HG02759 (cell line): ENCODE measurements around the gene P2RY4.
"Not testable (repeated sequence)": the region's sequence is repeated elsewhere in the genome, so short reads cannot be mapped to it uniquely, and the experiment has no call there.

ENCODE experiments used
- ATAC-seq: cut with Tn5 transposase; IDR thresholded peaks from one replicate; pipeline ENCODE4 v1.9.1; 2021; ENCODE audit warnings: mild to moderate bottlenecking, moderate library complexity; ENCODE audit not compliant: unreplicated experiment

The P2RY4 gene

GRCh38 chrX:70260104-70260503, at the start of gene P2RY4:
Gene P2RY4 (minus strand): TSS chrX:70260204. CDS start chrX:70259624, 580 bp downstream.
- no peak for ATAC-seq

- ATAC-seq, result no peak
Observed at GRCh38 chrX:70301716-70302115, 41.7 kb upstream of the P2RY4 start.

GRCh38 chrX:70293621-70294020, 33.6 kb upstream of the P2RY4 start:
- no peak for ATAC-seq

- ATAC-seq, result no peak
Observed at GRCh38 chrX:70292788-70293187, 32.8 kb upstream of the P2RY4 start.

GRCh38 chrX:70289793-70290770, 30.1 kb upstream of the P2RY4 start, which contains the start of the genes KIF4A and PDZD11:
Gene KIF4A (plus strand): TSS chrX:70290104. CDS start chrX:70290459, 355 bp downstream.
Gene PDZD11 (minus strand): TSS chrX:70289927. CDS start chrX:70289341, 586 bp downstream.
- peak; percentile 97 for ATAC-seq

GRCh38 chrX:70289168-70289792, 29.3 kb upstream of the P2RY4 start:
- no peak for ATAC-seq

- no peak for ATAC-seq
Observed at GRCh38 chrX:70281951-70282350, 21.9 kb upstream of the P2RY4 start, which contains the start of gene RAB41. Gene RAB41 (plus strand): TSS chrX:70282172. CDS start chrX:70282218, 46 bp downstream.

- ATAC-seq, result no peak
Observed at GRCh38 chrX:70280573-70280972, 20.6 kb upstream of the P2RY4 start.

- ATAC-seq, result no peak
Observed at GRCh38 chrX:70279081-70279480, 19.1 kb upstream of the P2RY4 start.

- ATAC-seq, result not testable (repeated sequence)
Observed at GRCh38 chrX:70274029-70274428, 14.0 kb upstream of the P2RY4 start.

GRCh38 chrX:70268034-70268433, 8.0 kb upstream of the P2RY4 start, which contains the start of gene ARR3:
Gene ARR3 (plus strand): TSS chrX:70268334. CDS start chrX:70269386, 1,052 bp downstream.
- no peak for ATAC-seq

GRCh38 chrX:70264784-70265183, 4.8 kb upstream of the P2RY4 start:
- no peak for ATAC-seq

- peak; percentile 52 for ATAC-seq
Observed at GRCh38 chrX:70262952-70263567, 3.1 kb upstream of the P2RY4 start.

- no peak for ATAC-seq
Observed at GRCh38 chrX:70257423-70258288, 2.3 kb downstream of the P2RY4 start.

GRCh38 chrX:70255452-70255851, 4.6 kb downstream of the P2RY4 start:
- no peak for ATAC-seq

GRCh38 chrX:70254909-70255308, 5.1 kb downstream of the P2RY4 start:
- no peak for ATAC-seq

- no peak for ATAC-seq
Observed at GRCh38 chrX:70254063-70254400, 6.0 kb downstream of the P2RY4 start.

- ATAC-seq, result no peak
Observed at GRCh38 chrX:70253377-70254062, 6.5 kb downstream of the P2RY4 start.

- no peak for ATAC-seq
Observed at GRCh38 chrX:70252491-70252890, 7.5 kb downstream of the P2RY4 start.

GRCh38 chrX:70247252-70247651, 12.8 kb downstream of the P2RY4 start:
- no peak for ATAC-seq
